GM12878 (cell line): ENCODE measurements around the gene ADGRD2. TPM values are rescaled to one million over a fixed set of nuclear protein-coding genes. Genes with fewer than 3 reads are reported as not detected.

Experiments
- ATAC-seq: fragments of 200-7000 bp; cut with Tn5 transposase; 3 replicates; pipeline ENCODE4 v1.9.1; 2020; ENCODE audit warnings: mild to moderate bottlenecking, moderate library complexity
- BruUV-seq: library from RNA; stranded (reverse); fragments of 400-500 nt; replicated peaks from 2 replicates; lab custom pipeline; 2021; lab: Mats Ljungman, UMichigan
- CTCF ChIA-PET: fragments of 300-600 bp; sonication (Branson Sonifier 250); formaldehyde crosslinking; extraction: SDS; loops from one replicate; lab custom pipeline; 2021; ENCODE audit warnings: inconsistent platforms; lab: Yijun Ruan, JAX
- POLR2A ChIA-PET: fragments of 350-600 bp; formaldehyde crosslinking; extraction: SDS; loops from one replicate; lab custom pipeline; 2021; ENCODE audit warnings: inconsistent platforms; lab: Charles Lee
- RAD21 ChIA-PET: fragments of 300-600 bp; sonication (Branson Sonifier 250); formaldehyde crosslinking; loops from one replicate; lab custom pipeline; 2023; ENCODE audit warnings: antibody characterized with exemption; ENCODE audit not compliant: unreplicated experiment; lab: Charles Lee
- SMC1A ChIA-PET: fragments of 300-600 bp; sonication (Branson Sonifier 250); formaldehyde crosslinking; loops from one replicate; lab custom pipeline; 2023; ENCODE audit not compliant: unreplicated experiment, uncharacterized antibody; lab: Charles Lee
- DNase-seq: peaks from one replicate; pipeline ENCODE4 v3.0.0-alpha.2; 2011; ENCODE audit warnings: low read depth, low spot score
- FAIRE-seq: peaks from 3 replicates; lab custom pipeline; 2011; peaks lifted over from hg19 to GRCh38; lab: Jason Lieb, UNC
- H2AFZ ChIP-seq: 2 replicates; pipeline ENCODE4 v1.6.0; 2011; ENCODE audit warnings: low read depth, low read length, control low read depth; ENCODE audit not compliant: control insufficient read depth
- H3K27ac ChIP-seq: 2 replicates; pipeline ENCODE4 v1.5.1; 2011; ENCODE audit warnings: control low read depth; ENCODE audit not compliant: control insufficient read depth, insufficient read depth
- H3K27me3 ChIP-seq, 2 experiments: replicated peaks in 1 of 2; 2 replicates each; pipeline versions ENCODE4 v1.6.0 to v1.6.1; 2011; ENCODE audit warnings: low read length in 1 of 2; ENCODE audit not compliant: control insufficient read depth in 2 of 2, insufficient read depth in 2 of 2
- H3K36me3 ChIP-seq, 2 experiments: 2 replicates each; pipeline ENCODE4 v1.5.1; 2011; ENCODE audit warnings: low read length in 1 of 2; ENCODE audit not compliant: control insufficient read depth in 2 of 2, insufficient read depth in 2 of 2
- H3K4me1 ChIP-seq: 2 replicates; pipeline ENCODE4 v1.6.1; 2011; ENCODE audit warnings: mild to moderate bottlenecking, low read length, moderate library complexity, mixed read lengths; ENCODE audit not compliant: control insufficient read depth, insufficient read depth
- H3K4me2 ChIP-seq: 2 replicates; pipeline ENCODE4 v1.6.0; 2011; ENCODE audit warnings: control low read depth; ENCODE audit not compliant: control insufficient read depth, insufficient read depth
- H3K4me3 ChIP-seq: fragments of 200-600 bp; sonication (generic); 2 replicates; pipeline ENCODE4 v1.5.1; 2016
- H3K79me2 ChIP-seq: 2 replicates; pipeline ENCODE4 v1.6.0; 2011; ENCODE audit warnings: low read length; ENCODE audit not compliant: control insufficient read depth, insufficient read depth
- H3K9ac ChIP-seq: 2 replicates; pipeline ENCODE4 v1.8.0; 2011; ENCODE audit warnings: low read length, control low read depth, mixed read lengths; ENCODE audit not compliant: control insufficient read depth, insufficient read depth
- H3K9me3 ChIP-seq: replicated peaks from 3 replicates; pipeline ENCODE4 v1.5.1; 2011; ENCODE audit warnings: mild to moderate bottlenecking, low read length; ENCODE audit not compliant: control insufficient read depth, insufficient read depth
- H4K20me1 ChIP-seq: 2 replicates; pipeline ENCODE4 v1.6.0; 2011; ENCODE audit not compliant: control insufficient read depth, insufficient read depth
- KLF5 ChIP-seq: fragments of 450-650 bp; IDR thresholded peaks from 2 replicates; pipeline ENCODE4 v1.6.1; 2014; ENCODE audit warnings: mild to moderate bottlenecking; ENCODE audit not compliant: partially characterized antibody
- MEF2B ChIP-seq: fragments of 450-650 bp; IDR thresholded peaks from 2 replicates; pipeline ENCODE4 v1.6.1; 2018; ENCODE audit warnings: mild to moderate bottlenecking, moderate library complexity; ENCODE audit not compliant: partially characterized antibody, poor library complexity, severe bottlenecking
- NFIC ChIP-seq: IDR thresholded peaks from 2 replicates; pipeline ENCODE4 v1.6.1; 2012; ENCODE audit warnings: low read depth, mild to moderate bottlenecking, inconsistent platforms, low read length, moderate library complexity
- NFXL1 ChIP-seq: fragments of 450-650 bp; IDR thresholded peaks from 2 replicates; pipeline ENCODE4 v1.6.1; 2017; ENCODE audit warnings: antibody characterized with exemption, mild to moderate bottlenecking, borderline replicate concordance
- POLR2AphosphoS2 ChIP-seq: IDR thresholded peaks from 2 replicates; pipeline ENCODE4 v1.6.1; 2011; ENCODE audit warnings: low read depth, mild to moderate bottlenecking, low read length, improper control_type of control experiment, moderate library complexity
- WGBS: methylation state at CpG from one replicate; pipeline ENCODE4 v1.1.6; 2016; ENCODE audit warnings: low lambda C conversion rate; ENCODE audit not compliant: insufficient replicate concordance, insufficient coverage; ENCODE audit errors: missing lambda C conversion rate; 5-methylcytosine and 5-hydroxymethylcytosine counted together
- in situ Hi-C: fragments of 300-500 bp; cut with MboI; formaldehyde crosslinking; loops from 9 replicates; pipeline ENCODE4 v1.14.3; 2018; ENCODE audit warnings: mixed read lengths
- intact Hi-C: fragments of 100-400 bp; cut with micrococcal nuclease; formaldehyde crosslinking; loops from one replicate; pipeline ENCODE4 v1.14.2; 2022; ENCODE audit not compliant: unreplicated experiment
- polyA plus RNA-seq, 11 experiments: library from polyadenylated mRNA; depleted of rRNA in 4 of 11; unstranded in 6 of 11; stranded (reverse) in 5 of 11; fragments of >200 nt; fragmentation: Nextera tagmentation in 4 of 11; fragmentation: Illumina TruSeq in 1 of 11; extraction: Ambion mirVana in 4 of 11; extraction: Trizol in 1 of 11; gene quantifications; 1 replicate in 1 of 11; 2 replicates in 10 of 11; pipeline versions ENCODE4 v1.2.1 to v1.2.3, GENCODE V29; 2011 to 2016; ENCODE audit warnings: inconsistent platforms in 2 of 11, missing spikeins in 2 of 11, low read depth in 1 of 11
- total RNA-seq, 4 experiments: library from RNA; depleted of rRNA in 3 of 4; stranded (reverse); fragments of >200 nt in 3 of 4; fragmentation: Illumina TruSeq in 1 of 4; extraction: Trizol in 1 of 4; gene quantifications; 2 replicates each; pipeline versions ENCODE4 v1.2.1 to v1.2.3, GENCODE V29; 2013 to 2021

Gene ADGRD2
- total and polyA plus RNA-seq, 10 of the 15 experiments (the other 5 are each of a cell fraction or from before 2014, with no cell fraction given) = not detected

DNA sequence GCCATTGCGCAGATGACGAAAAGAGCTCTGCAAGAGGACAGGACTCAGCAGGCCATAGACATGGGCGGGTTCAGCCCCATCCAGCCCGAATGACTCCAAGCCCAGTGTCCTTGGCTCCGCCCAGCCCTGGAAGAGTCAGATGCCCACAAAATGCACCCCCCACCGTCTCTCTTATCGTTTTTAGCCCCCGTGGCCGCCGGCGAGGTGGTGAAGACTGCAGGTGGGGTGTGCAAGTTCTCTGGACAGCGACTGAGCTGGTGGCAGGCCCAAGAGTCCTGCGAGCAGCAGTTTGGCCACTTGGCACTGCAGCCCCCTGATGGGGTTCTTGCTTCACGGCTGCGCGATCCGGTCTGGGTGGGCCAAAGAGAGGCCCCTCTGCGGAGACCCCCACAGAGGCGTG, 2.1 kb downstream of the ADGRD2 start (continued):
- TF ChIP-seq KLF5 (no peak), NFIC (no peak)

DNA sequence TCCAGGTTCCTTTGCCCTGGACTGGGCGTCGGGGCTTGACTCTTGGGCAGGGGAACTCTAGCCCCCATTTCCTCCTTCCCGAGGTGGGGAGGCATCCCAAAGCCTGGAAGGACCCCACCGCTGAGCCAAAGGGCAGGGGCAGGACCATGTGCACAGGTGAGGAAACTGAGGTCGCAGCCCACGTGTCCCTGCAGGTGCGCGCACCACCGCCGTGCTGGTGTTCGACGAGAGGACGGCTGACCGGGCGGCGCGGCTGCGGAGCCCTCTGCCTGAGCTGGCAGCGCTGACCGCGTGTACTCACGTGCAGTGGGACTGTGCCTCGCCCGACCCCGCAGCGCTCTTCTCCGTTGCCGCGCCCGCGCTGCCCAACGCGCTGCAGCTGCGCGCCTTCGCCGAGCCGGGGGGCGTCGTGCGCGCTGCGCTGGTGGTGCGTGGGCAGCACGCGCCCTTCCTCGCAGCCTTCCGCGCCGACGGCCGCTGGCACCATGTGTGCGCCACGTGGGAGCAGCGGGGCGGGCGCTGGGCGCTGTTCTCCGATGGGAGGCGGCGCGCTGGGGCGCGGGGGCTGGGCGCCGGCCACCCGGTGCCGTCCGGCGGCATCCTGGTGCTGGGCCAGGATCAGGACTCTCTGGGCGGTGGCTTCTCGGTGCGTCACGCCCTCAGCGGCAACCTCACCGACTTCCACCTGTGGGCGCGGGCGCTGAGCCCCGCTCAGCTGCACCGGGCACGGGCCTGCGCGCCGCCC, 2.8 kb downstream of the ADGRD2 start:
- CTCF ChIA-PET = no interaction called here
- no peak for ATAC-seq
- POLR2A ChIA-PET = no interaction called here
- Histone ChIP-seq H4K20me1 (no peaks in the 10 kb centered on the region), H2AFZ (no peak overlapping the region), H3K9me3 (no peaks in the 10 kb centered on the region), H3K27me3 (peaks cover 5 to 9% of the 10 kb centered on the region in 2 experiments; a peak in 3 of 4 replicates)
- WGBS = 77% methylated on average over 47 of the region's 85 CpGs
- TF ChIP-seq MEF2B (no peak), NFXL1 (no peak), POLR2AphosphoS2 (no peak), NFIC (no peak)
- TF ChIP-seq, all 136 proteins: peak for 0
- Histone ChIP-seq H3K36me3 (no peaks in the 10 kb centered on the region), H3K4me2 (no peak overlapping the region), H3K4me1 (no peaks in the 10 kb centered on the region), H3K27ac (no peak overlapping the region), H3K4me3 (no peak overlapping the region), H3K79me2 (no peaks in the 10 kb centered on the region), H3K9ac (no peak overlapping the region)
- DNase-seq (no peak), FAIRE-seq (no peak)
- RAD21 ChIA-PET = no interaction called here
- intact Hi-C loops = no loop called here
- BruUV-seq = no TSS peak
- SMC1A ChIA-PET = no interaction called here
- in situ Hi-C loops = no loop called here
